Prostate gland (tissue), 2 donors: ENCODE data around the gene CACNG1.

Source experiments
- CTCF ChIP-seq, 4 experiments: fragments of 200-600 bp in 2 of 4; fragments of 450-650 bp in 2 of 4; sonication (generic) in 2 of 4; IDR thresholded peaks; 1 replicate in 3 of 4; 2 replicates in 1 of 4; pipeline ENCODE4 v1.5.1; 2016 to 2019; ENCODE audit warnings: antibody characterized with exemption in 4 of 4, mild to moderate bottlenecking in 2 of 4, moderate library complexity in 2 of 4
- POLR2AphosphoS5 ChIP-seq: sonication (generic); formaldehyde crosslinking; IDR thresholded peaks from one replicate; pipeline ENCODE4 v1.6.1; 2017; ENCODE audit warnings: antibody characterized with exemption

- TF ChIP-seq CTCF (IDR thresholded peaks at IDR 0.05) (no peak), POLR2AphosphoS5 (no peak)
Measured at GRCh38 chr17:67050066-67050465, 5.7 kb downstream of the CACNG1 start.
